K562 (cell line): ENCODE measurements around the gene FIG4. TPM values are rescaled to one million over a fixed set of nuclear protein-coding genes. Genes with fewer than 3 reads are reported as not detected.

Experiments used
- AFF1 ChIP-seq, 2 experiments: fragments of 450-650 bp; IDR thresholded peaks; 2 replicates each; pipeline ENCODE4 v1.6.1; 2018; ENCODE audit warnings: mild to moderate bottlenecking in 2 of 2, low read depth in 1 of 2; ENCODE audit not compliant: partially characterized antibody in 2 of 2
- ATF2 ChIP-seq: sonication (generic); formaldehyde crosslinking; IDR thresholded peaks from 2 replicates; pipeline ENCODE4 v1.8.1; 2022; ENCODE audit warnings: missing genetic modification reagents
- CXXC5 ChIP-seq: fragments of 250-450 bp; sonication (Bioruptor Pico); IDR thresholded peaks from 2 replicates; pipeline ENCODE4 v1.8.0; 2022; ENCODE audit warnings: inconsistent platforms, mild to moderate bottlenecking, moderate library complexity
- DIDO1 ChIP-seq: fragments of 450-650 bp; IDR thresholded peaks from 2 replicates; pipeline ENCODE4 v1.6.1; 2016; ENCODE audit warnings: low read depth, missing biosample characterization, missing genetic modification characterization
- JUND ChIP-seq, 2 experiments: IDR thresholded peaks; 2 replicates in 1 of 2; 3 replicates in 1 of 2; pipeline ENCODE4 v1.6.1; 2011; ENCODE audit warnings: borderline replicate concordance in 2 of 2, low read depth in 2 of 2, low read length in 2 of 2, improper control_type of control experiment in 1 of 2, missing biosample characterization in 1 of 2, missing genetic modification characterization in 1 of 2, missing genetic modification reagents in 1 of 2
- MBD2 ChIP-seq: sonication (generic); IDR thresholded peaks from 2 replicates; pipeline ENCODE4 v1.6.1; 2016; ENCODE audit warnings: low read depth, borderline replicate concordance
- MLLT1 ChIP-seq, 2 experiments: fragments of 450-650 bp; IDR thresholded peaks; 2 replicates each; pipeline ENCODE4 v1.6.1; 2016
- NCOR1 ChIP-seq: fragments of 450-650 bp; IDR thresholded peaks from 2 replicates; pipeline ENCODE4 v1.6.1; 2016; ENCODE audit warnings: mild to moderate bottlenecking, moderate library complexity
- NFATC3 ChIP-seq: fragments of 450-650 bp; IDR thresholded peaks from 2 replicates; pipeline ENCODE4 v1.6.1; 2017; ENCODE audit warnings: mild to moderate bottlenecking
- SIX5 ChIP-seq, 2 experiments: IDR thresholded peaks; 2 replicates each; pipeline ENCODE4 v1.6.1; 2011; ENCODE audit warnings: low read length in 2 of 2, borderline replicate concordance in 1 of 2, low read depth in 1 of 2, mild to moderate bottlenecking in 1 of 2, moderate library complexity in 1 of 2; ENCODE audit not compliant: insufficient read depth in 1 of 2
- SP2 ChIP-seq: IDR thresholded peaks from 2 replicates; pipeline ENCODE4 v1.6.1; 2011; ENCODE audit warnings: mild to moderate bottlenecking, low read depth, low read length, moderate library complexity; ENCODE audit not compliant: poor library complexity, severe bottlenecking; ENCODE audit errors: extremely low read depth
- ZBTB2 ChIP-seq: fragments of 450-650 bp; IDR thresholded peaks from 2 replicates; pipeline ENCODE4 v1.6.1; 2016; ENCODE audit warnings: antibody characterized with exemption
- ZC3H8 ChIP-seq: fragments of 450-650 bp; IDR thresholded peaks from 2 replicates; pipeline ENCODE4 v1.6.1; 2017
- ZNF146 ChIP-seq: IDR thresholded peaks from one replicate; pipeline ENCODE4 v1.6.1; 2018; ENCODE audit warnings: missing compliant biosample characterization; ENCODE audit not compliant: unreplicated experiment
- ZNF217 ChIP-seq: sonication (generic); formaldehyde crosslinking; IDR thresholded peaks from 2 replicates; pipeline ENCODE4 v1.8.0; 2022; ENCODE audit warnings: mild to moderate bottlenecking, missing genetic modification reagents
- polyA plus RNA-seq, 8 experiments: library from polyadenylated mRNA; depleted of rRNA in 4 of 8; stranded (reverse) in 5 of 8; unstranded in 3 of 8; fragments of >200 nt; fragmentation: Nextera tagmentation in 2 of 8; fragmentation: Illumina TruSeq in 1 of 8; extraction: Ambion mirVana in 2 of 8; extraction: Trizol in 1 of 8; gene quantifications; 2 replicates each; pipeline versions ENCODE4 v1.2.1 to v1.2.3, GENCODE V29; 2011 to 2014; ENCODE audit warnings: inconsistent platforms in 1 of 8, missing spikeins in 1 of 8
- total RNA-seq, 7 experiments: library from RNA; depleted of rRNA in 6 of 7; stranded (reverse); fragments of >200 nt in 6 of 7; fragmentation: Illumina TruSeq in 2 of 7; extraction: Trizol in 2 of 7; gene quantifications; 2 replicates each; pipeline versions ENCODE4 v1.2.1 to v1.2.3, GENCODE V29; 2011 to 2021; ENCODE audit warnings: low replicate concordance in 1 of 7

Gene FIG4
- total and polyA plus RNA-seq, 9 of the 15 experiments (the other 6 are each of a cell fraction or from before 2014, with no cell fraction given): 1.5 to 6.8 (median 4.3) TPM

- TF ChIP-seq AFF1 (IDR thresholded peaks at IDR 0.05; ENCODE audit: low read depth in 1 of 2, partially characterized antibody in 2 of 2): no peak
- TF ChIP-seq DIDO1 (tag): peak; percentile 61; the same call in 1 of the 2 replicates
- TF ChIP-seq JUND (IDR thresholded peaks at IDR 0.05; ENCODE audit: borderline replicate concordance, low read depth, low read length): 0 out of 2 replicates have a peak, but pooled peaks have one; percentile 37
- no peak; the same call in 2 of the 3 replicates for TF ChIP-seq JUND (tag; IDR thresholded peaks at IDR 0.05; ENCODE audit: borderline replicate concordance, low read depth, low read length)
- TF ChIP-seq NCOR1: no peak
- 0 out of 2 replicates have a peak, but pooled peaks have one; percentile 41 for TF ChIP-seq NFATC3
- TF ChIP-seq ZC3H8: no peak
- TF ChIP-seq SP2: peak; percentile 94
- TF ChIP-seq SIX5 (IDR thresholded peaks at IDR 0.05; ENCODE audit: borderline replicate concordance in 1 of 2, insufficient read depth in 1 of 2, low read depth in 1 of 2, low read length in 2 of 2): peak; percentile 44 to 57; a peak in 3 of 4 replicates
- TF ChIP-seq ZNF146 (CRISPR knock-in tag): no peak
- peak; percentile 50; the same call in 1 of the 2 replicates for TF ChIP-seq MBD2
- TF ChIP-seq ZBTB2: peak; percentile 85
- peak; percentile 88 for TF ChIP-seq CXXC5 (CRISPR knock-in tag)
- no peak for TF ChIP-seq ATF2 (CRISPR knock-in tag)
- TF ChIP-seq MLLT1 (IDR thresholded peaks at IDR 0.05): no peak
- no peak for TF ChIP-seq ZNF217 (CRISPR knock-in tag)
These were observed at the start of gene FIG4, which contains the start of gene AK9 (continued) for GRCh38 chr6:109690737-109691621.
